ENCODE data around the gene ARL8B. TPM values are rescaled to one million over a fixed set of nuclear protein-coding genes. Genes with fewer than 3 reads are reported as not detected.
A peak's percentile ranks its signal among the peaks of the same experiment; 100 is the strongest.

ARL8B gene
- total RNA-seq, 4 donors from 2014 or later: 44.2 to 64.8 (median 49.9) TPM

- no peak for TF ChIP-seq CTCF (IDR thresholded peaks at IDR 0.05)
- DNase-seq (ENCODE audit: low spot score): no peak
- no peak for ATAC-seq (ENCODE audit: low FRiP score)
These were observed 14.9 kb downstream of the ARL8B start for GRCh38 chr3:5136919-5137429.

GRCh38 chr3:5138214-5138981 lies 16.3 kb downstream of the ARL8B start:
- peak; percentile 47 for ATAC-seq (ENCODE audit: low FRiP score)
- no peak for DNase-seq (ENCODE audit: low spot score)
- no peak for TF ChIP-seq CTCF (IDR thresholded peaks at IDR 0.05)

GRCh38 chr3:5140230-5140621 lies 18.1 kb downstream of the ARL8B start:
- DNase-seq (ENCODE audit: low spot score) (no peak), ATAC-seq (ENCODE audit: low FRiP score) (no peak)
- no peak for TF ChIP-seq CTCF (IDR thresholded peaks at IDR 0.05)

GRCh38 chr3:5140839-5141238 lies 18.7 kb downstream of the ARL8B start:
- no peak for TF ChIP-seq CTCF (IDR thresholded peaks at IDR 0.05)
- DNase-seq (ENCODE audit: low spot score): no peak
- no peak for ATAC-seq (ENCODE audit: low FRiP score)

- no peak for ATAC-seq (ENCODE audit: low FRiP score)
- no peak for DNase-seq (ENCODE audit: low spot score)
- no peak for TF ChIP-seq CTCF (IDR thresholded peaks at IDR 0.05)
These were observed 19.7 kb downstream of the ARL8B start for GRCh38 chr3:5141760-5142159.

- DNase-seq (ENCODE audit: low spot score) (no peak), ATAC-seq (ENCODE audit: low FRiP score) (no peak)
- TF ChIP-seq CTCF (IDR thresholded peaks at IDR 0.05): no peak
These were observed 21.4 kb downstream of the ARL8B start for GRCh38 chr3:5143464-5143863.

Data from omental fat pad (tissue), 4 donors.